ENCODE data around the gene AMIGO3. TPM values are rescaled to one million over a fixed set of nuclear protein-coding genes. Genes with fewer than 3 reads are reported as not detected.

Gene AMIGO3
- total RNA-seq, 1 experiment from 2014 or later, result not detected

- H3K4me1 ChIP-seq, result no peaks in the 10 kb centered on the region
- no TSS peak for BruUV-seq (replicated peaks)
- POLR2A ChIA-PET, result no interaction called here
- Mint-ChIP-seq H3K4me3 (ENCODE audit: unreplicated experiment) (no peak overlapping the region), H3K4me1 (ENCODE audit: low read depth, unreplicated experiment) (no peaks in the 10 kb centered on the region), H3K27me3 (ENCODE audit: insufficient read depth, unreplicated experiment) (no peaks in the 10 kb centered on the region), H3K9me3 (ENCODE audit: unreplicated experiment) (no peaks in the 10 kb centered on the region), H3K36me3 (ENCODE audit: insufficient read depth, unreplicated experiment) (peaks cover 5% of the 10 kb centered on the region), H3K27ac (ENCODE audit: unreplicated experiment) (no peak overlapping the region)
- no peaks in the 10 kb centered on the region for H3K27me3 ChIP-seq (replicated peaks; ENCODE audit: control insufficient read depth, insufficient read depth, low read length)
- CTCF ChIA-PET, result no interaction called here
- intact Hi-C loops (cut with micrococcal nuclease; ENCODE audit: unreplicated experiment), result no loop called here
- no peak for DNase-seq
- no peaks in the 10 kb centered on the region for H3K9me3 ChIP-seq
- TF ChIP-seq CTCF (IDR thresholded peaks at IDR 0.05; ENCODE audit: insufficient read depth in 1 of 2, low read depth in 1 of 2, low read length in 1 of 2, severe bottlenecking in 1 of 2, unreplicated experiment in 1 of 2), result no peak
- no peaks in the 10 kb centered on the region; the same call in 1 of the 2 replicates for H3K36me3 ChIP-seq (ENCODE audit: control insufficient read depth, insufficient read depth, low read length)
- no peak overlapping the region for H3K4me3 ChIP-seq (ENCODE audit: low read depth, low read length)
Measured at GRCh38 chr3:49707113-49707480, 12.4 kb downstream of the AMIGO3 start.

- ChIA-PET POLR2A (no interaction called here), CTCF (no interaction called here)
- Mint-ChIP-seq H3K9me3 (ENCODE audit: unreplicated experiment) (no peaks in the 10 kb centered on the region), H3K4me1 (ENCODE audit: low read depth, unreplicated experiment) (no peaks in the 10 kb centered on the region), H3K27me3 (ENCODE audit: insufficient read depth, unreplicated experiment) (no peaks in the 10 kb centered on the region), H3K36me3 (ENCODE audit: insufficient read depth, unreplicated experiment) (peaks cover 5% of the 10 kb centered on the region), H3K27ac (ENCODE audit: unreplicated experiment) (no peak overlapping the region), H3K4me3 (ENCODE audit: unreplicated experiment) (no peak overlapping the region)
- Histone ChIP-seq H3K4me3 (ENCODE audit: low read depth, low read length) (no peak overlapping the region), H3K36me3 (ENCODE audit: control insufficient read depth, insufficient read depth, low read length) (no peaks in the 10 kb centered on the region; the same call in 1 of the 2 replicates), H3K27me3 (replicated peaks; ENCODE audit: control insufficient read depth, insufficient read depth, low read length) (no peaks in the 10 kb centered on the region), H3K4me1 (no peaks in the 10 kb centered on the region), H3K9me3 (no peaks in the 10 kb centered on the region)
- no peak for TF ChIP-seq CTCF (IDR thresholded peaks at IDR 0.05; ENCODE audit: insufficient read depth in 1 of 2, low read depth in 1 of 2, low read length in 1 of 2, severe bottlenecking in 1 of 2, unreplicated experiment in 1 of 2)
- BruUV-seq (replicated peaks), result no TSS peak
- intact Hi-C loops (cut with micrococcal nuclease; ENCODE audit: unreplicated experiment), result no loop called here
- no peak for DNase-seq
Measured at GRCh38 chr3:49706456-49707112, 12.9 kb downstream of the AMIGO3 start.

DNA sequence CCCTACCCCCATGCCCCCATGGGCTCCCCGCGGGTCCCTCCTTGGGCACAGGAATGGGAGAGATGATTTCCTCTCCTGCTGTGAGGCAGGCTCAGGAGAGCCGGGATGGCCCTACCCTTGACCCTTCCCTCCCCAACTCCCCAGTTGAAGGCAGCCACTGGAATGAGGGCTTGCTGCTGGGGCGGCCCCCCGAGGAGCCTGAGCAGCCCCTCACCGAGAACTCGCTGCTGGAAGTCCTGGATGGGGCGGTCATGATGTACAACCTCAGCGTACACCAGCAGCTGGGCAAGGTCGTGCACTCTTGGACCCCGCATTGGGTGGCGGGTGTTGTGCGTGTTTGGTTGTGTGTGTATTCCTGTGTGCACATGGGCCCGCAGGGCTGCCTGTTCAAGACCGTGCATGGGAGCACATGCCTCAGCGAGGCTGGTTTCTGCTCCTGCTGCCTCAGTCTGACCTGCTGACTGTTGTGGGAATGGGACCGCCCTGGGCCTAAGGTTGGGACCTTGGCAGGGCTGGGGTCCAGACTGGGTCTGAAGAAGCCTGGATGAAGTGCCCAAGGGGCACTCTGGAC is 14.0 kb downstream of the AMIGO3 start:
- intact Hi-C loops (cut with micrococcal nuclease; ENCODE audit: unreplicated experiment), result no loop called here
- CTCF ChIA-PET, result no interaction called here

More for the DNA sequence above, 14.0 kb downstream of the AMIGO3 start:
- POLR2A ChIA-PET, result no interaction called here
- H3K27me3 ChIP-seq (replicated peaks; ENCODE audit: control insufficient read depth, insufficient read depth, low read length), result no peaks in the 10 kb centered on the region
- Mint-ChIP-seq H3K27me3 (ENCODE audit: insufficient read depth, unreplicated experiment) (no peaks in the 10 kb centered on the region), H3K27ac (ENCODE audit: unreplicated experiment) (no peak overlapping the region), H3K4me1 (ENCODE audit: low read depth, unreplicated experiment) (no peaks in the 10 kb centered on the region), H3K36me3 (ENCODE audit: insufficient read depth, unreplicated experiment) (peaks cover 5% of the 10 kb centered on the region), H3K9me3 (ENCODE audit: unreplicated experiment) (no peaks in the 10 kb centered on the region), H3K4me3 (ENCODE audit: unreplicated experiment) (no peak overlapping the region)
- BruUV-seq (replicated peaks), result no TSS peak
- H3K9me3 ChIP-seq, result no peaks in the 10 kb centered on the region
- no peak overlapping the region for H3K4me3 ChIP-seq (ENCODE audit: low read depth, low read length)
- DNase-seq, result no peak
- H3K4me1 ChIP-seq, result no peaks in the 10 kb centered on the region
- H3K36me3 ChIP-seq (ENCODE audit: control insufficient read depth, insufficient read depth, low read length), result no peaks in the 10 kb centered on the region; the same call in 1 of the 2 replicates
- no peak for TF ChIP-seq CTCF (IDR thresholded peaks at IDR 0.05; ENCODE audit: insufficient read depth in 1 of 2, low read depth in 1 of 2, low read length in 1 of 2, severe bottlenecking in 1 of 2, unreplicated experiment in 1 of 2)

All from Caco-2 (cell line).